BLaER1 (cell line): Measurements from ENCODE around the gene TSPO.

ENCODE experiments used
- H3K27ac ChIP-seq: shearing (Covaris generic); formaldehyde crosslinking; 2 replicates; pipeline ENCODE4 v1.8.1; 2022
- H3K27me3 ChIP-seq: shearing (Covaris generic); formaldehyde crosslinking; 2 replicates; pipeline ENCODE4 v1.8.1; 2022
- H3K36me3 ChIP-seq: shearing (Covaris generic); formaldehyde crosslinking; 2 replicates; pipeline ENCODE4 v1.8.1; 2022
- H3K4me1 ChIP-seq: shearing (Covaris generic); formaldehyde crosslinking; 2 replicates; pipeline ENCODE4 v1.8.1; 2022
- H3K4me2 ChIP-seq: shearing (Covaris generic); formaldehyde crosslinking; 2 replicates; pipeline ENCODE4 v1.8.1; 2022
- H3K4me3 ChIP-seq: shearing (Covaris generic); formaldehyde crosslinking; 2 replicates; pipeline ENCODE4 v1.8.1; 2022
- H3K9ac ChIP-seq: shearing (Covaris generic); formaldehyde crosslinking; 2 replicates; pipeline ENCODE4 v1.8.1; 2022
- H3K9me3 ChIP-seq: shearing (Covaris generic); formaldehyde crosslinking; 2 replicates; pipeline ENCODE4 v1.8.1; 2022
- H4K20me1 ChIP-seq: shearing (Covaris generic); formaldehyde crosslinking; 2 replicates; pipeline ENCODE4 v1.8.1; 2022
- Cebpa-rat ChIP-seq: shearing (Covaris generic); IDR thresholded peaks from 2 replicates; pipeline ENCODE4 v1.8.1; 2022

TSPO gene

GRCh38 chr22:43174941-43175531 is 23.7 kb downstream of the TSPO start:
- H3K9ac ChIP-seq: no peak overlapping the region
- H3K9me3 ChIP-seq: no peaks in the 10 kb centered on the region
- TF ChIP-seq Cebpa-rat: no peak
- H3K36me3 ChIP-seq: peaks cover 97% of the 10 kb centered on the region
- H3K4me3 ChIP-seq: no peak overlapping the region
- no peak overlapping the region for H3K27ac ChIP-seq
- peaks cover 15% of the 10 kb centered on the region; the same call in 1 of the 2 replicates for H4K20me1 ChIP-seq
- H3K4me1 ChIP-seq: peaks cover 29% of the 10 kb centered on the region
- H3K4me2 ChIP-seq: no peak overlapping the region
- no peaks in the 10 kb centered on the region for H3K27me3 ChIP-seq

- H3K36me3 ChIP-seq: peaks cover 97% of the 10 kb centered on the region
These were observed 24.7 kb downstream of the TSPO start for GRCh38 chr22:43176090-43176489.

GRCh38 chr22:43177479-43177878 is 26.1 kb downstream of the TSPO start:
- Histone ChIP-seq H3K36me3 (peaks cover 97% of the 10 kb centered on the region), H3K9me3 (no peaks in the 10 kb centered on the region), H3K27me3 (no peaks in the 10 kb centered on the region), H3K9ac (no peak overlapping the region), H3K4me3 (no peak overlapping the region), H3K4me1 (peaks cover 8% of the 10 kb centered on the region), H3K4me2 (no peak overlapping the region), H4K20me1 (peaks cover 28% of the 10 kb centered on the region), H3K27ac (no peak overlapping the region)
- no peak for TF ChIP-seq Cebpa-rat

More at GRCh38 chr22:43176090-43176489, 24.7 kb downstream of the TSPO start:
- peaks cover 22% of the 10 kb centered on the region for H4K20me1 ChIP-seq
- no peaks in the 10 kb centered on the region for H3K27me3 ChIP-seq
- no peaks in the 10 kb centered on the region for H3K9me3 ChIP-seq
- H3K4me2 ChIP-seq: peak overlapping the region; percentile 28; the same call in 1 of the 2 replicates
- peaks cover 21% of the 10 kb centered on the region for H3K4me1 ChIP-seq
- H3K27ac ChIP-seq: no peak overlapping the region
- H3K9ac ChIP-seq: no peak overlapping the region
- no peak overlapping the region for H3K4me3 ChIP-seq
- no peak for TF ChIP-seq Cebpa-rat

GRCh38 chr22:43179146-43179910 is 28.0 kb downstream of the TSPO start:
- Histone ChIP-seq H3K9ac (no peak overlapping the region), H3K27me3 (no peaks in the 10 kb centered on the region), H3K9me3 (no peaks in the 10 kb centered on the region), H4K20me1 (peaks cover 46% of the 10 kb centered on the region), H3K27ac (no peak overlapping the region), H3K4me3 (no peak overlapping the region), H3K4me2 (no peak overlapping the region), H3K36me3 (peaks cover 95% of the 10 kb centered on the region), H3K4me1 (peaks cover 14% of the 10 kb centered on the region)
- no peak for TF ChIP-seq Cebpa-rat

GRCh38 chr22:43179911-43180195 is 28.5 kb downstream of the TSPO start:
- Histone ChIP-seq H3K36me3 (peaks cover 94% of the 10 kb centered on the region), H3K9me3 (no peaks in the 10 kb centered on the region)

GRCh38 chr22:43180670-43181069 is 29.3 kb downstream of the TSPO start:
- TF ChIP-seq Cebpa-rat: no peak
- no peak overlapping the region for H3K4me2 ChIP-seq
- H3K4me3 ChIP-seq: no peak overlapping the region
- no peak overlapping the region for H3K9ac ChIP-seq
- H3K27ac ChIP-seq: no peak overlapping the region
- H4K20me1 ChIP-seq: peaks cover 58% of the 10 kb centered on the region
- H3K27me3 ChIP-seq: no peaks in the 10 kb centered on the region
- H3K4me1 ChIP-seq: peaks cover 27% of the 10 kb centered on the region
- H3K36me3 ChIP-seq: peaks cover 86% of the 10 kb centered on the region
- no peaks in the 10 kb centered on the region for H3K9me3 ChIP-seq

More at GRCh38 chr22:43179911-43180195, 28.5 kb downstream of the TSPO start:
- no peak overlapping the region for H3K27ac ChIP-seq
- no peaks in the 10 kb centered on the region for H3K27me3 ChIP-seq
- TF ChIP-seq Cebpa-rat: no peak
- H4K20me1 ChIP-seq: peaks cover 52% of the 10 kb centered on the region
- no peak overlapping the region for H3K4me3 ChIP-seq
- H3K4me2 ChIP-seq: no peak overlapping the region
- peaks cover 20% of the 10 kb centered on the region for H3K4me1 ChIP-seq
- H3K9ac ChIP-seq: no peak overlapping the region

- H3K36me3 ChIP-seq: peaks cover 78% of the 10 kb centered on the region
- H4K20me1 ChIP-seq: peaks cover 63% of the 10 kb centered on the region
- H3K9me3 ChIP-seq: no peaks in the 10 kb centered on the region
- H3K4me2 ChIP-seq: no peak overlapping the region
- no peak overlapping the region for H3K27ac ChIP-seq
- peaks cover 26% of the 10 kb centered on the region for H3K4me1 ChIP-seq
- no peaks in the 10 kb centered on the region for H3K27me3 ChIP-seq
- no peak overlapping the region for H3K9ac ChIP-seq
- TF ChIP-seq Cebpa-rat: no peak
- H3K4me3 ChIP-seq: no peak overlapping the region
These were observed 30.1 kb downstream of the TSPO start for GRCh38 chr22:43181321-43182076.

- no peak overlapping the region for H3K4me3 ChIP-seq
- peaks cover 72% of the 10 kb centered on the region for H3K36me3 ChIP-seq
These were observed 30.8 kb downstream of the TSPO start for GRCh38 chr22:43182118-43182517.

GRCh38 chr22:43182726-43183125 is 31.4 kb downstream of the TSPO start:
- Histone ChIP-seq H3K4me2 (no peak overlapping the region), H3K36me3 (peaks cover 66% of the 10 kb centered on the region), H3K9me3 (no peaks in the 10 kb centered on the region), H4K20me1 (peaks cover 63% of the 10 kb centered on the region), H3K4me3 (no peak overlapping the region), H3K9ac (no peak overlapping the region), H3K27me3 (no peaks in the 10 kb centered on the region), H3K27ac (no peak overlapping the region), H3K4me1 (peaks cover 28% of the 10 kb centered on the region)
- no peak for TF ChIP-seq Cebpa-rat

More at GRCh38 chr22:43182118-43182517, 30.8 kb downstream of the TSPO start:
- Histone ChIP-seq H3K27ac (no peak overlapping the region), H3K9ac (no peak overlapping the region), H3K9me3 (no peaks in the 10 kb centered on the region), H3K27me3 (no peaks in the 10 kb centered on the region), H3K4me2 (no peak overlapping the region), H3K4me1 (peaks cover 26% of the 10 kb centered on the region), H4K20me1 (peaks cover 63% of the 10 kb centered on the region)
- TF ChIP-seq Cebpa-rat: no peak
